ENCODE results near the gene PSPN.
A peak's percentile ranks its signal among the peaks of the same experiment; 100 is the strongest.

The PSPN gene

GRCh38 chr19:6378041-6378440 is 2.3 kb upstream of the PSPN start:
- no peak for ATAC-seq (ENCODE audit: low read depth)
- no peak for DNase-seq (ENCODE audit: low spot score)

GRCh38 chr19:6376512-6377190 is 918 bp upstream of the PSPN start:
- Histone ChIP-seq H3K9me3 (ENCODE audit: severe bottlenecking) (no peaks in the 10 kb centered on the region), H3K4me3 (ENCODE audit: severe bottlenecking) (no peak overlapping the region), H3K36me3 (ENCODE audit: low read depth) (peaks cover 24% of the 10 kb centered on the region), H3K27me3 (ENCODE audit: insufficient read depth, poor library complexity, severe bottlenecking) (no peaks in the 10 kb centered on the region), H3K27ac (ENCODE audit: poor library complexity, severe bottlenecking) (no peak overlapping the region), H3K4me1 (ENCODE audit: insufficient read depth, poor library complexity, severe bottlenecking) (no peaks in the 10 kb centered on the region)
- ATAC-seq (ENCODE audit: low read depth) (no peak), DNase-seq (ENCODE audit: low spot score) (no peak)
- TF ChIP-seq CTCF (IDR thresholded peaks at IDR 0.05; ENCODE audit: poor library complexity, severe bottlenecking): no peak

More at GRCh38 chr19:6378041-6378440, 2.3 kb upstream of the PSPN start:
- Histone ChIP-seq H3K4me3 (ENCODE audit: severe bottlenecking) (no peak overlapping the region), H3K4me1 (ENCODE audit: insufficient read depth, poor library complexity, severe bottlenecking) (no peaks in the 10 kb centered on the region), H3K36me3 (ENCODE audit: low read depth) (peaks cover 35% of the 10 kb centered on the region), H3K27ac (ENCODE audit: poor library complexity, severe bottlenecking) (no peak overlapping the region), H3K27me3 (ENCODE audit: insufficient read depth, poor library complexity, severe bottlenecking) (no peaks in the 10 kb centered on the region), H3K9me3 (ENCODE audit: severe bottlenecking) (no peaks in the 10 kb centered on the region)
- TF ChIP-seq CTCF (IDR thresholded peaks at IDR 0.05; ENCODE audit: poor library complexity, severe bottlenecking): no peak

GRCh38 chr19:6374711-6375410 is 872 bp downstream of the PSPN start:
- H3K36me3 ChIP-seq (ENCODE audit: low read depth): peaks cover 6% of the 10 kb centered on the region; the same call in 1 of the 2 replicates
- no peaks in the 10 kb centered on the region for H3K27me3 ChIP-seq (ENCODE audit: insufficient read depth, poor library complexity, severe bottlenecking)
- H3K27ac ChIP-seq (ENCODE audit: poor library complexity, severe bottlenecking): no peak overlapping the region

GRCh38 chr19:6374161-6374709 is 1.5 kb downstream of the PSPN start:
- Histone ChIP-seq H3K27ac (ENCODE audit: poor library complexity, severe bottlenecking) (no peak overlapping the region), H3K4me1 (ENCODE audit: insufficient read depth, poor library complexity, severe bottlenecking) (no peaks in the 10 kb centered on the region), H3K4me3 (ENCODE audit: severe bottlenecking) (no peak overlapping the region), H3K9me3 (ENCODE audit: severe bottlenecking) (no peaks in the 10 kb centered on the region), H3K27me3 (ENCODE audit: insufficient read depth, poor library complexity, severe bottlenecking) (no peaks in the 10 kb centered on the region), H3K36me3 (ENCODE audit: low read depth) (peaks cover 2% of the 10 kb centered on the region; the same call in 1 of the 2 replicates)
- DNase-seq (ENCODE audit: low spot score): no peak
- no peak for ATAC-seq (ENCODE audit: low read depth)
- TF ChIP-seq CTCF (IDR thresholded peaks at IDR 0.05; ENCODE audit: poor library complexity, severe bottlenecking): no peak

More at GRCh38 chr19:6374711-6375410, 872 bp downstream of the PSPN start:
- Histone ChIP-seq H3K4me3 (ENCODE audit: severe bottlenecking) (no peak overlapping the region), H3K4me1 (ENCODE audit: insufficient read depth, poor library complexity, severe bottlenecking) (no peaks in the 10 kb centered on the region), H3K9me3 (ENCODE audit: severe bottlenecking) (no peaks in the 10 kb centered on the region)
- DNase-seq (ENCODE audit: low spot score): no peak
- TF ChIP-seq CTCF (IDR thresholded peaks at IDR 0.05; ENCODE audit: poor library complexity, severe bottlenecking): no peak
- no peak for ATAC-seq (ENCODE audit: low read depth)

- peak overlapping the region; percentile 76 for H3K27ac ChIP-seq (ENCODE audit: poor library complexity, severe bottlenecking)
- ATAC-seq (ENCODE audit: low read depth) (no peak), DNase-seq (ENCODE audit: low spot score) (no peak)
- peak overlapping the region; percentile 32 for H3K4me3 ChIP-seq (ENCODE audit: severe bottlenecking)
- no peaks in the 10 kb centered on the region for H3K9me3 ChIP-seq (ENCODE audit: severe bottlenecking)
- no peak for TF ChIP-seq CTCF (IDR thresholded peaks at IDR 0.05; ENCODE audit: poor library complexity, severe bottlenecking)
- H3K4me1 ChIP-seq (ENCODE audit: insufficient read depth, poor library complexity, severe bottlenecking): no peaks in the 10 kb centered on the region
- H3K27me3 ChIP-seq (ENCODE audit: insufficient read depth, poor library complexity, severe bottlenecking): no peaks in the 10 kb centered on the region
- no peaks in the 10 kb centered on the region for H3K36me3 ChIP-seq (ENCODE audit: low read depth)
Observed at GRCh38 chr19:6373813-6374108, 2.0 kb downstream of the PSPN start.

Measured in RWPE2 (cell line).